ENCODE measurements around the gene AKR1D1.

AKR1D1 gene

DNA sequence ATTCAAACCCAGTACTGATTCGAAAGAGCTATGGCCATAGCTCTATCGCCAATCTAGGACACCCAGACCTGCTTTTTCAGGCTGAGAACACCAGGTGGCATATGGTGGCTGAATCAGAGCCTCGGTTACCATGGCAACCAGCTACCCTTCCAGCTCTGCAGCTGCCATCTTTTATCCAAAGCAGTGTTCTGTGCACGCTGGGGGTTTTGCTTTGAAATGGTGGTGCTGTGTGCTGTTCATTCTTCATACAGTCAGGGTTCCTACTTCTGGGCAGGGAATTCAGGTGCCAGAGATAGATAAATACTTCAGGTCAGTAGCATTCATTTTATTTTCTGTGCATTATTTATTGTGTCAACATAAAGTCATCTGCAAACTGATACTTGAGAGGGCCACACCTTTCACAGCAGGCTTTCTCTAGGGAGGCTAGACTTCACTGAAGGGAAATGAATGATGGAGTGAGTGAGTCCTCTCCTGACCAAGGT is 85.4 kb downstream of the AKR1D1 start (continued):
- TF ChIP-seq CTCF (tag by site-specific recombination; IDR thresholded peaks at IDR 0.05) = peak; percentile 47; the same call in 1 of the 2 replicates
- TF ChIP-seq ZNF239 (tag by site-specific recombination; IDR thresholded peaks at IDR 0.05) = no peak
- no peak for TF ChIP-seq ZNF404 (tag by site-specific recombination; IDR thresholded peaks at IDR 0.05)
- no peak for TF ChIP-seq ZNF514 (tag by site-specific recombination; IDR thresholded peaks at IDR 0.05)
- TF ChIP-seq, protein P1, sequence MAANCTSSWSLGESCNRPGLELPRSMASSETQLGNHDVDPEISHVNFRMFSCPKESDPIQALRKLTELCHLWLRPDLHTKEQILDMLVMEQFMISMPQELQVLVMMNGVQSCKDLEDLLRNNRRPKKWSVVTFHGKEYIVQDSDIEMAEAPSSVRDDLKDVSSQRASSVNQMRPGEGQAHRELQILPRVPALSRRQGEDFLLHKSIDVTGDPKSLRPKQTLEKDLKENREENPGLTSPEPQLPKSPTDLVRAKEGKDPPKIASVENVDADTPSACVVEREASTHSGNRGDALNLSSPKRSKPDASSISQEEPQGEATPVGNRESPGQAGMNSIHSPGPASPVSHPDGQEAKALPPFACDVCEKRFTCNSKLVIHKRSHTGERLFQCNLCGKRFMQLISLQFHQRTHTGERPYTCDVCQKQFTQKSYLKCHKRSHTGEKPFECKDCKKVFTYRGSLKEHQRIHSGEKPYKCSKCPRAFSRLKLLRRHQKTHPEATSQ (tag by site-specific recombination; IDR thresholded peaks at IDR 0.05) = no peak
- TF ChIP-seq ZNF112 (tag by site-specific recombination; IDR thresholded peaks at IDR 0.05) = no peak
- TF ChIP-seq KLF7 (tag by site-specific recombination; IDR thresholded peaks at IDR 0.05; ENCODE audit: borderline replicate concordance) = no peak
- TF ChIP-seq ZNF121 (tag by site-specific recombination; IDR thresholded peaks at IDR 0.05) = no peak
- TF ChIP-seq ZNF155 (tag by site-specific recombination; IDR thresholded peaks at IDR 0.05) = no peak
- TF ChIP-seq ZNF704 (tag by site-specific recombination; IDR thresholded peaks at IDR 0.05) = no peak
- TF ChIP-seq PBX3 (CRISPR knock-in tag; IDR thresholded peaks at IDR 0.05) = no peak
- no peak for TF ChIP-seq ZNF202 (tag by site-specific recombination; IDR thresholded peaks at IDR 0.05; ENCODE audit: borderline replicate concordance)
- TF ChIP-seq SETDB1 (IDR thresholded peaks at IDR 0.05; ENCODE audit: insufficient read length, low read length) = no peak
- TF ChIP-seq ZNF596 (tag by site-specific recombination; IDR thresholded peaks at IDR 0.05) = no peak
- TF ChIP-seq, protein P2, sequence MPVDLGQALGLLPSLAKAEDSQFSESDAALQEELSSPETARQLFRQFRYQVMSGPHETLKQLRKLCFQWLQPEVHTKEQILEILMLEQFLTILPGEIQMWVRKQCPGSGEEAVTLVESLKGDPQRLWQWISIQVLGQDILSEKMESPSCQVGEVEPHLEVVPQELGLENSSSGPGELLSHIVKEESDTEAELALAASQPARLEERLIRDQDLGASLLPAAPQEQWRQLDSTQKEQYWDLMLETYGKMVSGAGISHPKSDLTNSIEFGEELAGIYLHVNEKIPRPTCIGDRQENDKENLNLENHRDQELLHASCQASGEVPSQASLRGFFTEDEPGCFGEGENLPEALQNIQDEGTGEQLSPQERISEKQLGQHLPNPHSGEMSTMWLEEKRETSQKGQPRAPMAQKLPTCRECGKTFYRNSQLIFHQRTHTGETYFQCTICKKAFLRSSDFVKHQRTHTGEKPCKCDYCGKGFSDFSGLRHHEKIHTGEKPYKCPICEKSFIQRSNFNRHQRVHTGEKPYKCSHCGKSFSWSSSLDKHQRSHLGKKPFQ (tag by site-specific recombination; IDR thresholded peaks at IDR 0.05) = no peak
- TF ChIP-seq ZNF600 (tag by site-specific recombination; IDR thresholded peaks at IDR 0.05) = peak; percentile 63
- TF ChIP-seq ZNF707 (tag by site-specific recombination; IDR thresholded peaks at IDR 0.05) = no peak
- TF ChIP-seq ZNF610 (tag by site-specific recombination; IDR thresholded peaks at IDR 0.05; ENCODE audit: borderline replicate concordance) = no peak
- no peak for TF ChIP-seq KLF10 (tag by site-specific recombination; IDR thresholded peaks at IDR 0.05)
- TF ChIP-seq ZNF558 (tag by site-specific recombination; IDR thresholded peaks at IDR 0.05) = no peak
- TF ChIP-seq ZNF23 (tag by site-specific recombination; IDR thresholded peaks at IDR 0.05; ENCODE audit: borderline replicate concordance) = no peak
- TF ChIP-seq, protein P3, sequence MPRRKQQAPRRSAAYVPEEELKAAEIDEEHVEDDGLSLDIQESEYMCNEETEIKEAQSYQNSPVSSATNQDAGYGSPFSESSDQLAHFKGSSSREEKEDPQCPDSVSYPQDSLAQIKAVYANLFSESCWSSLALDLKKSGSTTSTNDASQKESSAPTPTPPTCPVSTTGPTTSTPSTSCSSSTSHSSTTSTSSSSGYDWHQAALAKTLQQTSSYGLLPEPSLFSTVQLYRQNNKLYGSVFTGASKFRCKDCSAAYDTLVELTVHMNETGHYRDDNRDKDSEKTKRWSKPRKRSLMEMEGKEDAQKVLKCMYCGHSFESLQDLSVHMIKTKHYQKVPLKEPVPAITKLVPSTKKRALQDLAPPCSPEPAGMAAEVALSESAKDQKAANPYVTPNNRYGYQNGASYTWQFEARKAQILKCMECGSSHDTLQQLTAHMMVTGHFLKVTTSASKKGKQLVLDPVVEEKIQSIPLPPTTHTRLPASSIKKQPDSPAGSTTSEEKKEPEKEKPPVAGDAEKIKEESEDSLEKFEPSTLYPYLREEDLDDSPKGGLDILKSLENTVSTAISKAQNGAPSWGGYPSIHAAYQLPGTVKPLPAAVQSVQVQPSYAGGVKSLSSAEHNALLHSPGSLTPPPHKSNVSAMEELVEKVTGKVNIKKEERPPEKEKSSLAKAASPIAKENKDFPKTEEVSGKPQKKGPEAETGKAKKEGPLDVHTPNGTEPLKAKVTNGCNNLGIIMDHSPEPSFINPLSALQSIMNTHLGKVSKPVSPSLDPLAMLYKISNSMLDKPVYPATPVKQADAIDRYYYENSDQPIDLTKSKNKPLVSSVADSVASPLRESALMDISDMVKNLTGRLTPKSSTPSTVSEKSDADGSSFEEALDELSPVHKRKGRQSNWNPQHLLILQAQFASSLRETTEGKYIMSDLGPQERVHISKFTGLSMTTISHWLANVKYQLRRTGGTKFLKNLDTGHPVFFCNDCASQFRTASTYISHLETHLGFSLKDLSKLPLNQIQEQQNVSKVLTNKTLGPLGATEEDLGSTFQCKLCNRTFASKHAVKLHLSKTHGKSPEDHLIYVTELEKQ (tag by site-specific recombination; IDR thresholded peaks at IDR 0.05; ENCODE audit: borderline replicate concordance) = no peak
- TF ChIP-seq ZBTB17 (tag by site-specific recombination; IDR thresholded peaks at IDR 0.05) = peak; percentile 24; the same call in 1 of the 2 replicates
- no peak for TF ChIP-seq ZNF274 (IDR thresholded peaks at IDR 0.05; ENCODE audit: low read length)
- no peak for TF ChIP-seq ZNF274 (tag by site-specific recombination; IDR thresholded peaks at IDR 0.05; ENCODE audit: borderline replicate concordance)
- no peak for TF ChIP-seq KLF16 (tag by site-specific recombination; IDR thresholded peaks at IDR 0.05)
- no peak for TF ChIP-seq GLIS2 (tag by site-specific recombination; IDR thresholded peaks at IDR 0.05)
- no peak for TF ChIP-seq ZNF624 (tag by site-specific recombination; IDR thresholded peaks at IDR 0.05)
- TF ChIP-seq ZNF544 (tag by site-specific recombination; IDR thresholded peaks at IDR 0.05) = no peak
- peak; percentile 30; the same call in 1 of the 2 replicates for TF ChIP-seq SP7 (tag by site-specific recombination; IDR thresholded peaks at IDR 0.05)
- no peak for TF ChIP-seq ZNF138 (tag by site-specific recombination; IDR thresholded peaks at IDR 0.05; ENCODE audit: borderline replicate concordance)
- no peak for TF ChIP-seq ZNF37A (tag by site-specific recombination; IDR thresholded peaks at IDR 0.05)

All from HEK293 (cell line).